Neural progenitor cell (in vitro differentiated cells): ENCODE results near the gene IL21.

Experiments used
- CTCF ChIP-seq: fragments of 200-600 bp; sonication (generic); IDR thresholded peaks from 2 replicates; pipeline ENCODE4 v1.5.1; 2017; ENCODE audit warnings: antibody characterized with exemption, mild to moderate bottlenecking
- EZH2 ChIP-seq: fragments of 200-600 bp; sonication (generic); IDR thresholded peaks from 2 replicates; pipeline ENCODE4 v1.6.1; 2017; ENCODE audit warnings: antibody characterized with exemption, mild to moderate bottlenecking, moderate library complexity
- EZH2phosphoT487 ChIP-seq: fragments of 200-600 bp; sonication (generic); IDR thresholded peaks from 2 replicates; pipeline ENCODE4 v1.6.1; 2017; ENCODE audit warnings: antibody characterized with exemption

GRCh38 chr4:122612540-122612939, 8.3 kb downstream of the IL21 start:
- no peak for TF ChIP-seq CTCF
- no peak for TF ChIP-seq EZH2
- no peak for TF ChIP-seq EZH2phosphoT487
